Endothelial cell of umbilical vein (primary cell): ENCODE measurements around the gene LRRC31. TPM values are rescaled to one million over a fixed set of nuclear protein-coding genes. Genes with fewer than 3 reads are reported as not detected.

Experiments used
- BruUV-seq: library from RNA; stranded (reverse); fragments of 400-500 nt; replicated peaks from 2 replicates; lab custom pipeline; 2021; lab: Mats Ljungman, UMichigan
- CTCF ChIA-PET: fragments of 300-600, 350-600 bp; sonication (Branson Sonifier 250); formaldehyde crosslinking; loops from one replicate; lab custom pipeline; 2021; ENCODE audit warnings: antibody characterized with exemption, inconsistent platforms; lab: Charles Lee
- POLR2A ChIA-PET: fragments of 300-600, 350-600 bp; sonication (Branson Sonifier 250); formaldehyde crosslinking; loops from one replicate; lab custom pipeline; 2021; ENCODE audit warnings: antibody characterized with exemption, inconsistent platforms; lab: Charles Lee
- DNase-seq: peaks from one replicate; pipeline ENCODE4 v3.0.0-alpha.2; 2011; ENCODE audit warnings: low read depth, low spot score
- FAIRE-seq: peaks from 2 replicates; lab custom pipeline; 2011; peaks lifted over from hg19 to GRCh38; lab: Jason Lieb, UNC
- H2AFZ ChIP-seq: 2 replicates; pipeline ENCODE4 v1.6.0; 2012; ENCODE audit warnings: low read depth, low read length, control low read depth, inconsistent platforms
- H3K27ac ChIP-seq: 2 replicates; pipeline ENCODE4 v1.5.1; 2011; ENCODE audit warnings: low read depth, mild to moderate bottlenecking, control low read depth, low read length, moderate library complexity; ENCODE audit not compliant: insufficient read depth
- H3K27me3 ChIP-seq, 2 experiments: 2 replicates each; pipeline versions ENCODE4 v1.6.0 to v1.6.1; 2011; ENCODE audit warnings: low read length in 2 of 2, mixed read lengths in 1 of 2; ENCODE audit not compliant: control insufficient read depth in 2 of 2, insufficient read depth in 2 of 2
- H3K36me3 ChIP-seq, 2 experiments: 2 replicates in 1 of 2; 3 replicates in 1 of 2; pipeline ENCODE4 v1.5.1; 2011; ENCODE audit warnings: low read length in 2 of 2, mild to moderate bottlenecking in 1 of 2, moderate library complexity in 1 of 2; ENCODE audit not compliant: control insufficient read depth in 2 of 2, insufficient read depth in 2 of 2; ENCODE audit errors: extremely low read depth in 1 of 2
- H3K4me1 ChIP-seq: 3 replicates; pipeline ENCODE4 v1.5.1; 2011; ENCODE audit warnings: mild to moderate bottlenecking, low read length; ENCODE audit not compliant: control insufficient read depth, insufficient read depth; ENCODE audit errors: extremely low read depth
- H3K4me2 ChIP-seq: 2 replicates; pipeline ENCODE4 v1.6.1; 2011; ENCODE audit warnings: low read length, control low read depth, mixed read lengths; ENCODE audit not compliant: insufficient read depth
- H3K4me3 ChIP-seq, 3 experiments: fragments of 200-600 bp in 1 of 3; sonication (generic), shearing (Covaris generic) in 1 of 3; replicated peaks in 1 of 3; 2 replicates each; pipeline ENCODE4 v1.5.1; 2011 to 2016; ENCODE audit warnings: control low read depth in 3 of 3, low read length in 3 of 3, mild to moderate bottlenecking in 2 of 3, inconsistent platforms in 1 of 3, low read depth in 1 of 3, moderate library complexity in 1 of 3; ENCODE audit not compliant: insufficient read depth in 1 of 3
- H3K79me2 ChIP-seq: 2 replicates; pipeline ENCODE4 v1.6.0; 2012; ENCODE audit warnings: low read length, inconsistent platforms; ENCODE audit not compliant: control insufficient read depth, insufficient read depth
- H3K9ac ChIP-seq: replicated peaks from 2 replicates; pipeline ENCODE3; 2011; ENCODE audit warnings: low read length, control low read depth; ENCODE audit not compliant: insufficient read depth; ENCODE audit errors: extremely low read depth
- H3K9me1 ChIP-seq: replicated peaks from 3 replicates; pipeline ENCODE4 v1.6.0; 2011; ENCODE audit warnings: mild to moderate bottlenecking, low read length; ENCODE audit not compliant: control insufficient read depth, insufficient read depth; ENCODE audit errors: extremely low read depth
- H3K9me3 ChIP-seq: replicated peaks from 2 replicates; pipeline ENCODE4 v1.5.1; 2012; ENCODE audit warnings: low read length, inconsistent platforms; ENCODE audit not compliant: control insufficient read depth, insufficient read depth
- H4K20me1 ChIP-seq: replicated peaks from 2 replicates; pipeline ENCODE3; 2011; ENCODE audit warnings: mild to moderate bottlenecking, low read length; ENCODE audit not compliant: control insufficient read depth, insufficient read depth; ENCODE audit errors: extremely low read depth
- CTCF ChIP-seq, 2 donors: IDR thresholded peaks; 1 replicate in 1 of 2; 2 replicates in 1 of 2; pipeline ENCODE4 v1.5.1; 2011; ENCODE audit warnings: low read length in 2 of 2, mild to moderate bottlenecking in 2 of 2, moderate library complexity in 2 of 2, control low read depth in 1 of 2, inconsistent platforms in 1 of 2, low read depth in 1 of 2; ENCODE audit not compliant: insufficient read depth in 1 of 2; ENCODE audit errors: extremely low read depth in 1 of 2
- EZH2 ChIP-seq: IDR thresholded peaks from 2 replicates; pipeline ENCODE4 v1.6.1; 2012; ENCODE audit warnings: borderline replicate concordance, low read depth, mild to moderate bottlenecking, moderate library complexity, low read length, inconsistent platforms; ENCODE audit not compliant: severe bottlenecking
- FOS ChIP-seq: IDR thresholded peaks from 2 replicates; pipeline ENCODE4 v1.6.1; 2011; ENCODE audit warnings: mild to moderate bottlenecking, low read length, moderate library complexity, borderline replicate concordance; ENCODE audit not compliant: insufficient read depth
- GATA2 ChIP-seq: IDR thresholded peaks from 2 replicates; pipeline ENCODE4 v1.7.0; 2011; ENCODE audit warnings: low read depth, mild to moderate bottlenecking, moderate library complexity, mixed read lengths, low read length; ENCODE audit not compliant: insufficient read length, insufficient read depth
- JUN ChIP-seq: IDR thresholded peaks from 2 replicates; pipeline ENCODE4 v1.6.1; 2011; ENCODE audit warnings: borderline replicate concordance, low read depth; ENCODE audit not compliant: insufficient read length, insufficient read depth
- MAX ChIP-seq: IDR thresholded peaks from 2 replicates; pipeline ENCODE4 v1.6.1; 2011; ENCODE audit not compliant: insufficient read depth, insufficient read length
- MYC ChIP-seq: IDR thresholded peaks from one replicate; pipeline ENCODE4 v1.6.1; 2011; ENCODE audit warnings: mild to moderate bottlenecking, low read depth, low read length
- POLR2A ChIP-seq: IDR thresholded peaks from 2 replicates; pipeline ENCODE4 v1.6.1; 2012; ENCODE audit warnings: low read depth, mild to moderate bottlenecking, control low read depth, low read length
- POLR2AphosphoS5 ChIP-seq: IDR thresholded peaks from 2 replicates; pipeline ENCODE4 v1.6.1; 2012; ENCODE audit warnings: low read depth, mild to moderate bottlenecking, control low read depth, low read length, moderate library complexity; ENCODE audit not compliant: insufficient read depth
- dilution Hi-C: fragments of 300-500 bp; cut with MboI; formaldehyde crosslinking; loops from one replicate; pipeline ENCODE4 v1.15.0; 2019; ENCODE audit warnings: low sequenced_read_pairs; ENCODE audit not compliant: extremely low pct_ligation_motif_present
- intact Hi-C: fragments of 100-400 bp; cut with micrococcal nuclease; formaldehyde crosslinking; loops from one replicate; pipeline ENCODE4 v1.10.0; 2022
- polyA plus RNA-seq, 4 experiments: library from polyadenylated mRNA; depleted of rRNA in 3 of 4; stranded (reverse) in 3 of 4; unstranded in 1 of 4; fragments of >200 nt; gene quantifications; 2 replicates each; pipeline versions ENCODE4 v1.2.1 to v1.2.3, GENCODE V29; 2011 to 2012; ENCODE audit warnings: missing spikeins in 1 of 4
- total RNA-seq: library from RNA; stranded (reverse); gene quantifications from 2 replicates; pipeline ENCODE4 v1.2.3, GENCODE V29; 2021

LRRC31 gene
- total and polyA plus RNA-seq, 2 donors (not counting 3 experiments of a cell fraction or from before 2014, with no cell fraction given), result not detected

GRCh38 chr3:169907476-169907875, 37.7 kb upstream of the LRRC31 start:
- DNase-seq, result no peak
- H2AFZ ChIP-seq, result no peak overlapping the region
- TF ChIP-seq POLR2AphosphoS5 (no peak), MYC (no peak), GATA2 (no peak), EZH2 (no peak), POLR2A (no peak), FOS (no peak), JUN (no peak), MAX (no peak), CTCF (IDR thresholded peaks at IDR 0.05; ENCODE audit: extremely low read depth in 1 of 2, insufficient read depth in 1 of 2, low read depth in 1 of 2, low read length in 2 of 2) (no peak)
- H3K36me3 ChIP-seq, result no peaks in the 10 kb centered on the region
- no peak overlapping the region for H3K4me3 ChIP-seq
- no peaks in the 10 kb centered on the region for H4K20me1 ChIP-seq
- H3K27me3 ChIP-seq, result peaks cover 12 to 27% of the 10 kb centered on the region in 2 experiments
- no peaks in the 10 kb centered on the region for H3K9me3 ChIP-seq
- CTCF ChIA-PET, result interaction anchor here (0.6 kb wide), 1 partner anchor 737 kb away, joined by 4 read pairs; no protein-coding TSS in a partner anchor
- no TSS peak for BruUV-seq
- no peak overlapping the region for H3K9ac ChIP-seq
- dilution Hi-C loops, result no loop called here
- no peak for FAIRE-seq
- H3K4me2 ChIP-seq, result no peak overlapping the region
- POLR2A ChIA-PET, result no interaction called here
- H3K9me1 ChIP-seq, result no peaks in the 10 kb centered on the region
- H3K27ac ChIP-seq, result no peak overlapping the region
- intact Hi-C loops, result no loop called here
- no peaks in the 10 kb centered on the region for H3K79me2 ChIP-seq
- no peaks in the 10 kb centered on the region for H3K4me1 ChIP-seq
